Measurements from ENCODE around the gene ACVR1. TPM values are rescaled to one million over a fixed set of nuclear protein-coding genes. Genes with fewer than 3 reads are reported as not detected.
"Not testable (repeated sequence)": the region's sequence is repeated elsewhere in the genome, so short reads cannot be mapped to it uniquely, and the experiment has no call there.

Gene ACVR1
- total and polyA plus RNA-seq, 9 of the 15 experiments (the other 6 are each of a cell fraction or from before 2014, with no cell fraction given), result 3.8 to 14.3 (median 6.9) TPM

- 0 out of 4 replicates have a peak, but pooled peaks of 1 of the 2 experiments have one; percentile 23 for TF ChIP-seq KDM1A (IDR thresholded peaks at IDR 0.05)
- peak; percentile 100 for TF ChIP-seq TRIM28 (IDR thresholded peaks at IDR 0.05)
- no peak for TF ChIP-seq IRF9 (tag; IDR thresholded peaks at IDR 0.05)
- no peak for TF ChIP-seq CBFB (CRISPR knock-in tag; IDR thresholded peaks at IDR 0.05)
- TF ChIP-seq ZNF140 (CRISPR knock-in tag; IDR thresholded peaks at IDR 0.05), result no peak
- 0 out of 2 replicates have a peak, but pooled peaks have one; percentile 34 for TF ChIP-seq NFATC3 (IDR thresholded peaks at IDR 0.05)
- TF ChIP-seq RBM14 (IDR thresholded peaks at IDR 0.05; ENCODE audit: borderline replicate concordance, insufficient read depth, low read depth, low read length), result no peak
Measured at GRCh38 chr2:157722580-157723234, 153.4 kb downstream of the ACVR1 start (continued).

DNA sequence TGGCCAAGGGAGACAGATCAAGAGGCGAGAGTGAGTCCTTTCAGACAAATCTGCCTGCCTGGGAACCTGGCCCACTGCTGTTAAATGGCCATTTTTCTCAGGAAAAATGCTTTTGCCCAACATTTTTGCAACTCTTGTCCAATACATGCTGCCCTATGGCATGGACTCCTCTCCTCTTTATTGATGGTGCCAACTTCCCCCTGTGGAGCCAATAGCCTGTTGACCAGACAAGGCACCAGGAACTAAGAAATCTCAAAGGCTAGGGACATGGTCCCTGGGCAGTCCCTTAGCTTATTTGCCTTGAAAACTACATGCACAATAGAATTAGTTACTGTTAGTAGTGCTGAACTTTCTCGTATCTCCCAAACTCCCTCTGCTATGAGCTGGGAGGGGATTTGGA lies 155.6 kb downstream of the ACVR1 start:
- in situ Hi-C loops (cut with MboI), result no loop called here
- Histone ChIP-seq H3K27me3 (ENCODE audit: control insufficient read depth in 2 of 2, insufficient read depth in 2 of 2, low read length in 2 of 2) (no peaks in the 10 kb centered on the region), H4K20me1 (replicated peaks; ENCODE audit: control insufficient read depth, insufficient read depth, low read length) (no peaks in the 10 kb centered on the region), H3K4me2 (ENCODE audit: insufficient read depth, low read length) (no peak overlapping the region), H3K9me1 (ENCODE audit: control insufficient read depth, insufficient read depth, low read length) (no peaks in the 10 kb centered on the region), H3K4me3 (no peak overlapping the region), H3K36me3 (ENCODE audit: control insufficient read depth, insufficient read depth, low read length) (no peaks in the 10 kb centered on the region), H3K4me1 (replicated peaks in 1 of 2; ENCODE audit: control insufficient read depth in 2 of 2, insufficient read depth in 2 of 2, low read length in 2 of 2) (no peaks in the 10 kb centered on the region), H2AFZ (ENCODE audit: low read depth, low read length) (no peak overlapping the region), H3K27ac (ENCODE audit: extremely low read depth, low read depth, low read length) (no peak overlapping the region), H3K9ac (ENCODE audit: insufficient read depth in 1 of 2, low read depth in 2 of 2, low read length in 2 of 2) (no peak overlapping the region), H3K79me2 (ENCODE audit: control insufficient read depth, insufficient read depth, low read length) (no peaks in the 10 kb centered on the region), H3K9me3 (replicated peaks; ENCODE audit: control insufficient read depth, insufficient read depth, low read depth, low read length) (peaks cover 7% of the 10 kb centered on the region; the same call in 1 of the 2 replicates)
- BruUV-seq (replicated peaks), result no TSS peak
- ChIA-PET POLR2A (no interaction called here), CTCF (ENCODE audit: low intra/inter-chr PET ratio) (no interaction called here)
- intact Hi-C loops (cut with micrococcal nuclease), result no loop called here
- DNase-seq (ENCODE audit: extremely low read depth in 1 of 4, low spot score in 3 of 4), result no peak
- no peak for ATAC-seq
- no peak for FAIRE-seq
- TF ChIP-seq TCF3 (CRISPR knock-in tag; IDR thresholded peaks at IDR 0.05) (no peak), MBD2 (IDR thresholded peaks at IDR 0.05; ENCODE audit: borderline replicate concordance, low read depth) (no peak), SMAD1 (IDR thresholded peaks at IDR 0.05; ENCODE audit: low read depth, low read length, partially characterized antibody) (no peak), CSDE1 (IDR thresholded peaks at IDR 0.05) (no peak), BCOR (IDR thresholded peaks at IDR 0.05) (no peak)
- 22% methylated on average over 2 of the region's 2 CpGs for WGBS (ENCODE audit: insufficient coverage, low coverage, missing lambda C conversion rate)

DNA sequence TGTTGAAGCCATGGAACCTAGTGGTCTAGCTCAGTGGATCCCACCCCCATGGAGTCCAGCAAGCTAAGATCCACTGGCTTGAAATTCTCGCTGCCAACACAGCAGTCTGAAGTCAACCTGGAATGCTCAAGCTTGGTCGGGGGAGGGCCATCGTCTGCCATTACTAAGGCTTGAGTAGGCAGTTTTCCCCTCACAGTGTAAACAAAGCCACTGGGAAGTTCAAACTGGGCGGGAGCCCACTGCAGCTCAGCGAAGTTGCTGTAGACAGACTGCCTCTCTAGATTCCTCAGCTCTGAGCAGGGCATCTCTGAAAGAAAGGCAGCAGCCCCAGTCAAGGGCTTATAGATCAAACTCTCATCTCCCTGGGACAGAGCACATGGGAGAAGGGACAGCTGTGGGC lies 171.5 kb downstream of the ACVR1 start:
- FAIRE-seq; H3K4me2 ChIP-seq (ENCODE audit: insufficient read depth, low read length); H3K9me3 ChIP-seq (replicated peaks; ENCODE audit: control insufficient read depth, insufficient read depth, low read depth, low read length); intact Hi-C loops (cut with micrococcal nuclease); H3K27ac ChIP-seq (ENCODE audit: extremely low read depth, low read depth, low read length); H3K9me1 ChIP-seq (ENCODE audit: control insufficient read depth, insufficient read depth, low read length); H3K79me2 ChIP-seq (ENCODE audit: control insufficient read depth, insufficient read depth, low read length); H3K4me1 ChIP-seq (replicated peaks in 1 of 2; ENCODE audit: control insufficient read depth in 2 of 2, insufficient read depth in 2 of 2, low read length in 2 of 2); H4K20me1 ChIP-seq (replicated peaks; ENCODE audit: control insufficient read depth, insufficient read depth, low read length); H3K4me3 ChIP-seq; CTCF ChIA-PET (ENCODE audit: low intra/inter-chr PET ratio); BruUV-seq (replicated peaks); in situ Hi-C loops (cut with MboI); DNase-seq (ENCODE audit: extremely low read depth in 1 of 4, low spot score in 3 of 4); H3K9ac ChIP-seq (ENCODE audit: insufficient read depth in 1 of 2, low read depth in 2 of 2, low read length in 2 of 2); H2AFZ ChIP-seq (ENCODE audit: low read depth, low read length); H3K36me3 ChIP-seq (ENCODE audit: control insufficient read depth, insufficient read depth, low read length); H3K27me3 ChIP-seq (ENCODE audit: control insufficient read depth in 2 of 2, insufficient read depth in 2 of 2, low read length in 2 of 2); ATAC-seq: not testable (repeated sequence)
- 0% methylated on average over 5 of the region's 5 CpGs for WGBS (ENCODE audit: insufficient coverage, low coverage, missing lambda C conversion rate)
- POLR2A ChIA-PET, result interaction anchor here (0.8 to 1.5 kb wide), 3 partner anchors 12 to 26 kb away, joined by 3 to 5 read pairs (median 3); no protein-coding TSS in a partner anchor

Measured in K562 (cell line).